Loucy (cell line): ENCODE measurements around the gene TNFRSF1B.

Experiments
- H2AFZ ChIP-seq: fragments of 200-600 bp; sonication (generic); 2 replicates; pipeline ENCODE4 v1.6.0; 2016; ENCODE audit warnings: antibody characterized with exemption, mild to moderate bottlenecking, low read length, moderate library complexity
- H3F3A ChIP-seq: fragments of 200-600 bp; 2 replicates; pipeline ENCODE4 v1.6.0; 2016; ENCODE audit warnings: antibody characterized with exemption, low read depth, mild to moderate bottlenecking
- H3K27me3 ChIP-seq: fragments of 200-600 bp; sonication (generic); 2 replicates; pipeline ENCODE4 v1.6.1; 2014; ENCODE audit warnings: low read length, mild to moderate bottlenecking; ENCODE audit not compliant: insufficient read depth, poor library complexity, severe bottlenecking
- H3K36me3 ChIP-seq: fragments of 200-600 bp; sonication (generic); 2 replicates; pipeline ENCODE4 v1.6.1; 2016; ENCODE audit warnings: low read length; ENCODE audit not compliant: insufficient read depth
- H3K4me1 ChIP-seq: fragments of 200-600 bp; sonication (generic); 2 replicates; pipeline ENCODE4 v1.5.1; 2014; ENCODE audit warnings: low read length, mild to moderate bottlenecking; ENCODE audit not compliant: insufficient read depth, poor library complexity, severe bottlenecking
- H3K4me2 ChIP-seq: fragments of 200-600 bp; sonication (generic); 2 replicates; pipeline ENCODE4 v1.6.0; 2014; ENCODE audit warnings: antibody characterized with exemption, low read length, low read depth, mild to moderate bottlenecking; ENCODE audit not compliant: poor library complexity, severe bottlenecking
- H3K4me3 ChIP-seq: fragments of 200-600 bp; sonication (generic); 2 replicates; pipeline ENCODE4 v1.5.1; 2014; ENCODE audit warnings: low read length, mild to moderate bottlenecking, mixed read lengths; ENCODE audit not compliant: poor library complexity, severe bottlenecking
- H3K79me2 ChIP-seq: fragments of 200-600 bp; sonication (generic); 2 replicates; pipeline ENCODE4 v1.6.1; 2014; ENCODE audit warnings: low read length; ENCODE audit not compliant: insufficient read depth
- H3K9ac ChIP-seq: fragments of 200-600 bp; sonication (generic); 2 replicates; pipeline ENCODE4 v1.6.0; 2014; ENCODE audit warnings: mild to moderate bottlenecking, low read depth, low read length, moderate library complexity; ENCODE audit not compliant: poor library complexity, severe bottlenecking
- H3K9me2 ChIP-seq: fragments of 200-600 bp; sonication (generic); replicated peaks from 2 replicates; pipeline ENCODE4 v1.6.1; 2016; ENCODE audit warnings: low read depth, low read length, mixed read lengths
- H3K9me3 ChIP-seq: fragments of 200-600 bp; sonication (generic); 2 replicates; pipeline ENCODE4 v1.6.1; 2014; ENCODE audit warnings: mild to moderate bottlenecking, antibody characterized with exemption, low read length, low read depth; ENCODE audit not compliant: insufficient read depth
- H4K20me1 ChIP-seq: fragments of 200-600 bp; sonication (generic); 2 replicates; pipeline ENCODE4 v1.6.0; 2014; ENCODE audit warnings: antibody characterized with exemption, low read length, mild to moderate bottlenecking; ENCODE audit not compliant: insufficient read depth, poor library complexity, severe bottlenecking
- EZH2phosphoT487 ChIP-seq: fragments of 200-600 bp; IDR thresholded peaks from 2 replicates; pipeline ENCODE4 v1.6.1; 2018; ENCODE audit warnings: antibody characterized with exemption, mild to moderate bottlenecking, moderate library complexity, borderline replicate concordance
- TF ChIP-seq, protein P1 (sequence below): fragments of 200-600 bp; sonication (generic); conservative IDR thresholded peaks from 2 replicates; pipeline ENCODE4 v1.5.1; 2014; ENCODE audit warnings: mild to moderate bottlenecking, antibody characterized with exemption, low read length

The TNFRSF1B gene

DNA sequence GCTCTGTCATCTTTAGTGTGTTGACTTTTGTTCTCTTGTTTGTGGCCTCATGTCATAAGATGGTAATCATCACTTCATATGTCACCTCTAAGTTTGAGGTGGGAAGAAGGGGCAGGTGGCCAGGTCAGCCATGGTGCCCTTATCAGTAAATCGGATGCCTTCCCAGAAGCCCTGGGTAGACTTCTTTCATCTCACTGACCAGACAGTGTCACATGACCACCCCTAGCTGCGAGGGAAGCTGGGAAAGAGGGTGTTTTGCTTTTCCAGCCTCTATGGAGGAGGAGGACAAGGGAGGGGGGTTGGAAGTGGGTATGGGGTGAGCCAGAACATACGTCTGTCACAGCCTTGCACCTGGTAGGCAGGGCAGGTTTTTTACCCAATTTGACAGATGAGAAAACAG is 28.6 kb downstream of the TNFRSF1B start:
- TF ChIP-seq, protein P1, sequence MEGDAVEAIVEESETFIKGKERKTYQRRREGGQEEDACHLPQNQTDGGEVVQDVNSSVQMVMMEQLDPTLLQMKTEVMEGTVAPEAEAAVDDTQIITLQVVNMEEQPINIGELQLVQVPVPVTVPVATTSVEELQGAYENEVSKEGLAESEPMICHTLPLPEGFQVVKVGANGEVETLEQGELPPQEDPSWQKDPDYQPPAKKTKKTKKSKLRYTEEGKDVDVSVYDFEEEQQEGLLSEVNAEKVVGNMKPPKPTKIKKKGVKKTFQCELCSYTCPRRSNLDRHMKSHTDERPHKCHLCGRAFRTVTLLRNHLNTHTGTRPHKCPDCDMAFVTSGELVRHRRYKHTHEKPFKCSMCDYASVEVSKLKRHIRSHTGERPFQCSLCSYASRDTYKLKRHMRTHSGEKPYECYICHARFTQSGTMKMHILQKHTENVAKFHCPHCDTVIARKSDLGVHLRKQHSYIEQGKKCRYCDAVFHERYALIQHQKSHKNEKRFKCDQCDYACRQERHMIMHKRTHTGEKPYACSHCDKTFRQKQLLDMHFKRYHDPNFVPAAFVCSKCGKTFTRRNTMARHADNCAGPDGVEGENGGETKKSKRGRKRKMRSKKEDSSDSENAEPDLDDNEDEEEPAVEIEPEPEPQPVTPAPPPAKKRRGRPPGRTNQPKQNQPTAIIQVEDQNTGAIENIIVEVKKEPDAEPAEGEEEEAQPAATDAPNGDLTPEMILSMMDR: no peak
- no peak for TF ChIP-seq EZH2phosphoT487
- Histone ChIP-seq H3K9me3 (no peaks in the 10 kb centered on the region), H3K36me3 (peaks cover 52% of the 10 kb centered on the region; the same call in 1 of the 2 replicates), H4K20me1 (no peaks in the 10 kb centered on the region), H3K4me2 (no peak overlapping the region), H3K4me1 (no peaks in the 10 kb centered on the region), H3K4me3 (no peak overlapping the region), H3K27me3 (no peaks in the 10 kb centered on the region), H3K79me2 (no peaks in the 10 kb centered on the region), H3K9me2 (no peaks in the 10 kb centered on the region), H3F3A (no peaks in the 10 kb centered on the region), H2AFZ (no peak overlapping the region), H3K9ac (no peak overlapping the region)

DNA sequence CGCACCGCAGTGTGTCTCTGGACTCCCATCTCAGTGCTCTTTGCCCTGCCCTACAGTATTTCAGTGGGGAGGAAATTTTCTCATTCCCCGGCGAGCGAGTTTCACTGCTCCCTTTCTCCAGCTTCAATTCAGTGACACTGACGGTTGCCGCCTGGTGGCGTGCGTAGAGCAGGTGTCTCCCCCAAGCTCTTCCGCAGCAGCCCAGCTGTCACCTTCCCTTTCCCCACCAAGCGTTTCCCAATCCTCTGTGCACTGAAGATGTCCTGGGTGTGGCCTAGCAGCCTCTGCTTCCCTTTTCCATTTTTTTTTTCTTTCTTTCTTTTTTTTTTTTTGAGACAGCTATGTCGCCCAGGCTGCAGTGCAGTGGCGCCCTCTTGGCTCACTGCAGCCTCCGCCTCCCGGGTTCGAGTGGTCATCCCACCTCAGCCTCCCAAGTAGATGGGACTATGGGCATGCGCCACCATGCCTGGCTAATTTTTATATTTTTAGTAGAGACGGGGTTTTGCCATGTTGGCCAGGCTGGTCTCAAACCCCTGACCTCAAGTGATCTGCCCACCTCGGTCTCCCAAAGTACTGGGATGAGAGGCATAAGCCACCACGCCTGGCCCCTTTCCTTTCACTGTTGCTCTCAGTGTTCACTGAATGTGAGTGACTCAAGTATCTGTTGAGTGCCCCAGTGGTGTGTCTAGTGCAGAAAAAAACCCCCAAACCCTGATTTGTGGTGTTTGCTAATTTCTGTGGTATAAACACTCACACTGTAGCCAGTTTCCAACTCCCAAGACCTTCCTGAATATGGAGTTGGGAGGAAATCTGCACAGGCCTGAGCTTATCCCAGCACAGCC is 30.1 kb downstream of the TNFRSF1B start:
- H3K4me1 ChIP-seq: no peaks in the 10 kb centered on the region
- no peak overlapping the region for H2AFZ ChIP-seq
- H3K79me2 ChIP-seq: no peaks in the 10 kb centered on the region
- no peak overlapping the region for H3K9ac ChIP-seq
- H3K4me3 ChIP-seq: no peak overlapping the region
- no peaks in the 10 kb centered on the region for H3K27me3 ChIP-seq
- no peaks in the 10 kb centered on the region for H4K20me1 ChIP-seq
- H3F3A ChIP-seq: no peaks in the 10 kb centered on the region
- H3K9me2 ChIP-seq: no peaks in the 10 kb centered on the region
- H3K9me3 ChIP-seq: no peaks in the 10 kb centered on the region
- TF ChIP-seq, protein P1: peak; percentile 21
- no peak for TF ChIP-seq EZH2phosphoT487
- H3K36me3 ChIP-seq: peaks cover 52% of the 10 kb centered on the region; the same call in 1 of the 2 replicates
- H3K4me2 ChIP-seq: no peak overlapping the region

DNA sequence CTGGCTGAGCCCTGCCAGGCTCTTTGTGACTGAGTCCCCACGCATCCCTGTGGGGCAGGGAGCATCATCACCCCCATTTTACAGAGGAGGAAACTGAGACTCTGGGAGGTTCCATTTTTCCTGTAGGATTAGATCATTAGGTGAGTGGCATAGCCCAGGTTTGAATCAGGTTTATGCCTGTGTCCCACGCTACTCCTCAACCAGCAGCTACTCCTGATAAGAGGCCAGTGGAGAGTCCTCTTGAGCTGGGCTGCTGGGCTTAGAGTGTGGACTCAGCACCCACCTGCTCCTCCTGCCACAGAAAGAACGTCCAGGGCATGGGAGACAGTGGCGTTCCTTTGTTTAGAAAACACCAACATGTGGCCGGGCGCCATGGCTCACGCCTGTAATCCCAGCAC is 30.7 kb downstream of the TNFRSF1B start:
- Histone ChIP-seq H3K4me3 (no peak overlapping the region), H4K20me1 (no peaks in the 10 kb centered on the region), H3K9ac (no peak overlapping the region), H2AFZ (no peak overlapping the region), H3K4me1 (no peaks in the 10 kb centered on the region), H3K36me3 (peaks cover 52% of the 10 kb centered on the region; the same call in 1 of the 2 replicates), H3K4me2 (no peak overlapping the region), H3F3A (no peaks in the 10 kb centered on the region), H3K79me2 (no peaks in the 10 kb centered on the region), H3K9me3 (no peaks in the 10 kb centered on the region), H3K27me3 (no peaks in the 10 kb centered on the region), H3K9me2 (no peaks in the 10 kb centered on the region)
- no peak for TF ChIP-seq EZH2phosphoT487
- TF ChIP-seq, protein P1: no peak
